ENCODE measurements around the gene GNS.
"Not testable (repeated sequence)": the region's sequence is repeated elsewhere in the genome, so short reads cannot be mapped to it uniquely, and the experiment has no call there.

The GNS gene

GRCh38 chr12:64694130-64695040 lies 64.8 kb downstream of the GNS start:
- FAIRE-seq = no peak

- no peak for FAIRE-seq
These were observed 67.2 kb downstream of the GNS start for GRCh38 chr12:64691795-64692583.

GRCh38 chr12:64691227-64691794 lies 67.9 kb downstream of the GNS start:
- FAIRE-seq = no peak

GRCh38 chr12:64690236-64690635 lies 69.0 kb downstream of the GNS start:
- FAIRE-seq = not testable (repeated sequence)

- no peak for FAIRE-seq
These were observed 70.5 kb downstream of the GNS start for GRCh38 chr12:64688715-64689114.

GRCh38 chr12:64688219-64688618 lies 71.0 kb downstream of the GNS start:
- no peak for FAIRE-seq

- no peak for FAIRE-seq
These were observed 71.4 kb downstream of the GNS start for GRCh38 chr12:64687816-64688215.

- FAIRE-seq = no peak
These were observed 73.6 kb downstream of the GNS start for GRCh38 chr12:64685605-64686004.

- FAIRE-seq = no peak
These were observed 74.2 kb downstream of the GNS start for GRCh38 chr12:64685050-64685449.

GRCh38 chr12:64683816-64684543 lies 75.2 kb downstream of the GNS start:
- FAIRE-seq = no peak

GRCh38 chr12:64682572-64683277 lies 76.5 kb downstream of the GNS start:
- FAIRE-seq = no peak

- FAIRE-seq = no peak
These were observed 77.8 kb downstream of the GNS start for GRCh38 chr12:64681200-64682052.

- no peak for FAIRE-seq
These were observed 79.0 kb downstream of the GNS start for GRCh38 chr12:64680235-64680634.

- no peak for FAIRE-seq
These were observed 79.7 kb downstream of the GNS start for GRCh38 chr12:64679487-64680001.

- no peak for FAIRE-seq
These were observed 80.4 kb downstream of the GNS start for GRCh38 chr12:64678835-64679234.

GRCh38 chr12:64678248-64678647 lies 81.0 kb downstream of the GNS start:
- no peak for FAIRE-seq

GRCh38 chr12:64675795-64676194 lies 83.4 kb downstream of the GNS start:
- FAIRE-seq = no peak

GRCh38 chr12:64674367-64674922 lies 84.8 kb downstream of the GNS start:
- no peak for FAIRE-seq

- FAIRE-seq = no peak
These were observed 85.6 kb downstream of the GNS start for GRCh38 chr12:64673490-64674169.

GRCh38 chr12:64672925-64673409 lies 86.2 kb downstream of the GNS start:
- FAIRE-seq = no peak

All from G401.6 (cell line).